ENCODE measurements around the gene COL6A5.

DNA sequence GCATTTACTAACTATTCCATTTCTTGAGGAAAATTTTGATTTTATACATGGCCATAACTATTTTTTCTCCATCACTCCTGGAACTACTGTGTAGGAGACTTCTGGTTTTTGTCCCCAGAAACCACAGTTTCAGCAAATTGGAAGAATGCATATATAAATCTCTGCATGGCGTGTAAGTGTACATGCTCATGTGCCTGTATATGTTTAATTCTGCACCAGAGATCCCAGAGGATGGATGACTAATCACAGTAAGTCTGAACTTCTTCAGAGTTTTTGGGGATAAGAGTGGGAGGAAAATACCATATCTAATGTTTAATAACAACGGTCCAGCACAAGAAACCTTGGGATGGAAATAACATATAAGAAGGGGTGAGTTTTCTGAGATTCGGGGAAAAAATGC lies 160.6 kb downstream of the COL6A5 start:
- TF ChIP-seq, protein P1, sequence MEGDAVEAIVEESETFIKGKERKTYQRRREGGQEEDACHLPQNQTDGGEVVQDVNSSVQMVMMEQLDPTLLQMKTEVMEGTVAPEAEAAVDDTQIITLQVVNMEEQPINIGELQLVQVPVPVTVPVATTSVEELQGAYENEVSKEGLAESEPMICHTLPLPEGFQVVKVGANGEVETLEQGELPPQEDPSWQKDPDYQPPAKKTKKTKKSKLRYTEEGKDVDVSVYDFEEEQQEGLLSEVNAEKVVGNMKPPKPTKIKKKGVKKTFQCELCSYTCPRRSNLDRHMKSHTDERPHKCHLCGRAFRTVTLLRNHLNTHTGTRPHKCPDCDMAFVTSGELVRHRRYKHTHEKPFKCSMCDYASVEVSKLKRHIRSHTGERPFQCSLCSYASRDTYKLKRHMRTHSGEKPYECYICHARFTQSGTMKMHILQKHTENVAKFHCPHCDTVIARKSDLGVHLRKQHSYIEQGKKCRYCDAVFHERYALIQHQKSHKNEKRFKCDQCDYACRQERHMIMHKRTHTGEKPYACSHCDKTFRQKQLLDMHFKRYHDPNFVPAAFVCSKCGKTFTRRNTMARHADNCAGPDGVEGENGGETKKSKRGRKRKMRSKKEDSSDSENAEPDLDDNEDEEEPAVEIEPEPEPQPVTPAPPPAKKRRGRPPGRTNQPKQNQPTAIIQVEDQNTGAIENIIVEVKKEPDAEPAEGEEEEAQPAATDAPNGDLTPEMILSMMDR (conservative IDR thresholded peaks at IDR 0.05): no peak
- no peak for TF ChIP-seq EZH2 (IDR thresholded peaks at IDR 0.05; ENCODE audit: low read depth)

All from PC-9 (cell line).